Activated CD4-positive, CD25-positive, alpha-beta regulatory T cell (primary cell): ENCODE data around the gene AGPAT1.
"Not testable (repeated sequence)": the region's sequence is repeated elsewhere in the genome, so short reads cannot be mapped to it uniquely, and the experiment has no call there.

Source experiments
- DNase-seq, 4 experiments: peaks; one replicate each; lab custom pipeline; 2025; lab: John Stamatoyannopoulos, UW

The AGPAT1 gene

DNA sequence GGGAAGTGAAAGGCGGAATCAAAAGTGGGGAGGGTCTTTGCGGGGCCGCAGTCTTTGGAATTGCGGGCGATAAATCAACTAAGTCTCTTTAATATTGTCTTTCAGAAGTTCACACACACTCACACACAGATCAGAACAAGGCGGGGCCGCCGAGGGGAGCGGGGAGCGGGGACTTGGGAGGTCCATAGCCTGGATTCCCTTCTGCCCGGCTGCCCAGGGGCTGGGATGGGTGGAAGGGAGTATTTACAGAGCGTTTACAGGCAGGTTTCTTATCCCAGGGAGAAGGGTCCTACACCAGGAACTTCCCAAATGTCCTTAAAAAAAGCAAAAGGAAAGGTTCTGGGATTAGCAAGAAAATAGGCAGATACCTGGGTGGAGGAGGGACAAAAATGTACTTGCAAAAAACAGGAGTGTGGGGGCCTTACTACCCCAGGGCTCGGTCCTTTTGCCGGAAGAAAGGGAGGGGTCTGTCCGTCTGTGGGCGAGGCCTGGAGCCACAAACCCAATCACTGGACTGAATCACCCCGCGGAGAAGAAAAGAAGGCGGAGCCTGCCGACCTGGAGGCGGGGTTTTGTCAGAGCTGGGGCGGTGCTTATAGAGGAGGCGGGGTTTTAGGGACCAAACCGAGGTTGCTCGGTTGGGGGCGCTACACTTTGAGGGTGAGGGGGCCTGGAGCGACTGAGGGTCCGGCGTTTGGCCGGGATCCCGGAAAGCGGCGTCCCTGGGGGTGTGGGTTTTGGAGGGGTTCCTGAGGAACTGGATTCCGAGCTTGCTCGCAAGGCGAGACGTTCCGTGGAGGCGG, 27.4 kb downstream of the AGPAT1 start:
- peak; percentile 37 to 57 (median 40) for DNase-seq

DNA sequence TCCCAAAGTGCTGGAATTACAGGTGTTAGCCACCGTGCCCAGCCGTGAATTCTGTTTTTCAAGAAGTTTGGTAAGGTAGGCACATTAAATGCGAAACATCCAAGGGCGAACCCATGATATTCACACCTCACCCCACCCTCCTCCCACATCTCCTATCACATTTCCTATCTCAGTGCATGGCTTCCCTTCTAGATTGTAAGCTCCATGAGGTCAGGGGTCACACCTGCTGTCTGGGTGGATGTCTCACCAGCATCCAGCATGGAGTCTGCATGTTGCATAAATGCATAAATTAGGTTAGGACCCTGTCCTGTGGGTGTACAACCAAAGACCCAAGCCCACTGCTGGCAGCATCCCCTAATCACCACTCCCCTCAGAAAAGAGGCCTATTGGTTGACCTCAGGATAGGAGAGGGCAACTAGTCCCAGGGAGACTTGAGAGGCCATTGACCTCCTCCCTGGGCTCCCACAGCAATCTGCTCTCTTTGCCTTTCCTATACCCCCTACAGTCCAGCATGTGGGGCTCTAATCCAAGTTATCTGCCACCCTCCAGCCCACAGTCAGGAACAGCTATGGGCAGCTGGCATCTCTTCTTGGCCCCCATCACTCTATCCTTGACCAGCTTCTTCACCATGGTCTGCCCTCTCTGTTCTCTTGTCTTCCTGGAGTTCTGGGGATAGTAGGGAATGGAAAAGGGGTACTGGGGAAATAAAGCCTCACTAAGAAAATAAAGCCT, 28.3 kb downstream of the AGPAT1 start:
- DNase-seq = no peak

- no peak for DNase-seq
These were observed 29.2 kb downstream of the AGPAT1 start for GRCh38 chr6:32146687-32147086.

- DNase-seq = no peak
These were observed 29.6 kb downstream of the AGPAT1 start for GRCh38 chr6:32146287-32146686.

- DNase-seq = not testable (repeated sequence)
These were observed 31.6 kb downstream of the AGPAT1 start for GRCh38 chr6:32144238-32144637.

- no peak for DNase-seq
These were observed 35.4 kb downstream of the AGPAT1 start for GRCh38 chr6:32140420-32141046.

GRCh38 chr6:32139590-32139989, 36.3 kb downstream of the AGPAT1 start:
- DNase-seq = no peak

DNA sequence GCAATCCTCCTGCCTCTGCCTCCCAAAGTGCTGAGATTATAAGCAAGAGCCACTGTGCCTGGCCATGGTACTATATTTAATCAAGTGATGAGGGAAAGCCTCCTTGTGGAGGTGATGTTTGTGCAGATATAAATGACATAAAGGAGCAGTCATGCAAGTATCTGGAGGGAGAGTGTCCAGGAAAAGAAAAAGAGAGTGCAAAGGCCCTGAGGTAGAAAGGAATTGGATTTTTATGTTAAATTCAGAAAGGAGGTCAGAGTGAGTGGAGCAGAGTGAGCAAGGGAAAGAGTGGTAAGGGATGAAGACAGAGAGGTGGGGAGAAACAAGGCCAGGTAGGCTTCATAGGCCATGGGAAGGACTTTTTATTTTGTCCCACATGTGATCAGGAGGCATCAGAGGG, 38.4 kb downstream of the AGPAT1 start:
- no peak for DNase-seq

GRCh38 chr6:32133786-32134185, 42.1 kb downstream of the AGPAT1 start:
- DNase-seq = no peak

DNA sequence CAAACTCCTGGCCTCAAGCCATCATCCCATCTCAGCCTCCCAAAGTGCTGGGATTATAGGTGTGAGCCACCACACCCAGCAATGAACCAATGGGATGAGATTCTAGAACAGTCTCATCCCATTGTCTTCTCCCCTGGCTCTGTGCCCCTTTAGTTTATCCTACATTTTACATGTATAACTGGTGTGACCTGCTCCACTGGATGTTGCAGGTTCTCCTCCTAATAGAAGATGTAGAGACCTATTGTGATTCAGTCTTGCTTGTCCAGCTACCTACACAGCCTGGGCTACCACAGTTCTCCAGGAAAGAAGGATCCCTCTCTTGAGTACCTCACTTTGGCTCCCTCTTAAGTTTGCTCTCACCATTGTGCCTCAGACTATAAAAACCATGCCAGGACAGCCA, 43.8 kb downstream of the AGPAT1 start:
- no peak for DNase-seq

DNA sequence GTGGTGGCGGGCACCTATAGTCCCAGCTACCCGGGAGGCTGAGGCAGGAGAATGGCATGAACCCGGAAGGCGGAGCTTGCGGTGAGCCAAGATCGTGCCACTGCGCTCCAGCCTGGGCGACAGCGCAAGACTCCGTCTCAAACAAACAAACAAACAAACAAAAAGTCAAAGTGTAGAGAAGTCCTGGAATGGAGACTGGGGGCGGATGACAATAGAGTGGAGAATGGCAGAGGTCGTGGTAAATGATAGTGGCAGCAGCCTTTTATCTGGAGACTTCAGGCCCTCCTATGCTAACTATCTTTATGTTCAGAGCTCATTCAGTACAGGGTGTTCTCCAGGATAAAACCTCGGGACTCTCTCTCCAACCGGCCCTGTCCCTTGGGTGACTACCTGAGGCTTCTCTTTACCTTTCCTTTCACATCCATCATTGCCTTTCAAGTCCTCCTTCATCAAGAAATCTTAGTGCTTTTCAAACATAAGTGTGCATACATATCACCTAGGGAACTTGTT, 44.4 kb downstream of the AGPAT1 start:
- no peak for DNase-seq

DNA sequence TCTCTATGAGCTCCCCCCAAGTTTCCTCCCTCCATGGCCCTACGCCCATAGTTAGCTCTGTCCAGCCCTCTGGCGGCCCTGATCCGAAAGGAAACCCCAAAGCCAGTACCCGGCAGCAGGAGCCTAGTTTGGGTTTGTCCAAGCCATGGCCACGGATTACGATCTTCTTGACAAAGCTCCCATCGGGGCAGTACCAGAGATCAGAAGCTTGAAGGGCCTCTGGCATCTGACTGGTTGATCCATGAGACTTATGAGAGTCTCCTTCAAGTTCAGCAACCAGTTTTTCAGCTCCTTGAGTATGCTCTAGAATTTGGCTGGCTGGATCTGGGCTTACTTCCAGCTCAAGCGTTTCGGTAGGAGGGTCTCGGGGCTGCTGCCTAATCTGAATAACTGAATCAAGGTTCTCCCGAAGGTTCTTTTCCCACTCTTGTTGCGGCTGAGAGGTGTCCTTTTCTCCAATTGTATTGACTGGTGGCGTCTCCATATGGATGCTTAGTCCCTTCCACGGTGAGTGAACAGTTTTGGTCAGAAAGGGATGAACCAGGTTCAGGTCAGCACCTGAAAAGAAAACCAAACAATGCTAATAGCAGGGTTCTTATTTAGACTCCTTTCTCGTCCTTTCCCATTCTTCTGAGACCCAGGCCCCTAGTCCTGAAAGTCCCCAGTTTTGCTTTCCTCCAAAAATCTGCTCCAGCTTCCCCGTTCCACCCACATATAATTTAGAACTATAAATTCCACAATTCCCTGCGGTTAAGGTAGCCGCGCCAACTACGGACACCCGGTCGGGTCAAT, 46.4 kb downstream of the AGPAT1 start:
- DNase-seq = no peak

GRCh38 chr6:32128751-32129296, 47.1 kb downstream of the AGPAT1 start:
- DNase-seq = no peak

DNA sequence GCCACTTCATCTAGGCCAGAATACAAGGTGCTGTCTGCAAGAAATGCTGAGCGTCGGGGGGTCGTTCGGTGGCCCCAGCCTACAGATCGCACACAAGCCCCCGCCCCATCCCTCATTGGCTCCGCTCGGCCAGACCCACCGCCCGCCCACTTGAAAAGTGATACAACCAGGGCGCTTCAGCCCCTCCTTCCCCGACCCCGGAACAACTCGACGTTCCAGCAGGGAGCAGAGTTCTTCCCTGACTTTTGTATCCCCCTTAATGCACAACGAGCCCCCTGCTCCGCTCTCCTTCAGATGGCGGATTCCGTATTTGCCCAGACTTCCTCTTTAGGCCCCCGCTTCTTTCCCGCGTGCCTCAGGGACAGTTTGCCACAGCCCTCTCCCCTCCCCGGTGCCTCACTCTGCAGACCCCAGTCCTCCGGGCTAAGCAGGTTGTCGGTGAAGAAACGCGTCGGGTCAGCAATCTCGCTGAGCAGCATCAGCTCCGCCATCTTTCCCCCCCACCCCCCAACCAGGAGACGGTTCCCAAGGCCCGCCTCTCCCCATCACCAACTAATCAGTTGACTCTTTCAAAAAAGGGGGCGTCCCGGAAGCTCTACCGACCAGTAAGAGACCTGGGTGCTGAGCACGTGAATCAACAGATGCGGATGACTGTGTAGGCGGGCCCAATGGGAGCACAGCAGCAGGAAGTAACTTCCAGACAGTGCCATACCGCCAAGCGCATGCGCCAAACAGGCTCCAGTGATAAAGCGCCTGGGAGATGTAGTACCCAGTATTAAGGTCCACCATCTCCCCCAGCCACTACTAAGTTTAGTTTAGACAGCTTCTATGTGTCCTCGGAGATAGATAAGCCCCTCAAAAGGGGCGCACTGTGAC, 47.9 kb downstream of the AGPAT1 start, which contains the start of gene ATF6B:
Gene ATF6B, minus strand, starts transcription at position 530 of the 876 bp plus-strand sequence. Its CDS starts 39 bp downstream, at position 491.
- peak; percentile 83 to 95 (median 92) for DNase-seq

DNA sequence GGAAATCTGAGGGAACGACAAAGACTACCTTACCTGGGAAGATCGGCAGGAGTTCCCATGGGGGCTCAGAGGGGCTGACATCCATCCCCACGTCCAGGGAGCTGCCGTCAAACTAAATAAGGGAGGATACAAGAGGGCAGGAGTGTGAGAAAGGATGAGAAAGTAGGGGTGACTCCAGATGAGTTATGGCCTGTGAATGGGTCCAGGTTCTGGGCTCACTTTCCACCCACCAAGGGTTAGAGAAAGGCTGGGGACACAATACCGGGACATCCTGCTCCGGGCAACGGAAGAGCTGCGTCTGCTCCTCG, 48.5 kb downstream of the AGPAT1 start:
- DNase-seq = no peak

DNA sequence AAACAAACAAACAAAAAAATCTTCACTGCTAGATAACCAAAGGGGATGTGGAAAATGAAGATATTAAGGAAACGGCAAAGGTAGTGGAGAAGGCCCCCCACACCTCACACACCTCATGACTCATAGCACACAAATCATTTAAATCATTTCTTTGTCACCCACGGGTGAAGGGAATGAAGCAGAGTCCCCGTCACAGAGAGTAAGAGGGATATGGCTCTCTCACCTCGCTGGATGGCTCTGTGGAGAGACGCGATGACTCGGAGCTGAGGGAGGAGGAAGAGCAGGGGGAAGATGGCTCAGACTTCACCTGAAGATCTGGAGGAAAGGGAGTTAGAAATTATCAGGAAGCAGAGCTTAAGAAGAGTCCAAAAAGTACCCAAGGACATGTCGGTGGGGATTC, 49.0 kb downstream of the AGPAT1 start:
- no peak for DNase-seq

DNA sequence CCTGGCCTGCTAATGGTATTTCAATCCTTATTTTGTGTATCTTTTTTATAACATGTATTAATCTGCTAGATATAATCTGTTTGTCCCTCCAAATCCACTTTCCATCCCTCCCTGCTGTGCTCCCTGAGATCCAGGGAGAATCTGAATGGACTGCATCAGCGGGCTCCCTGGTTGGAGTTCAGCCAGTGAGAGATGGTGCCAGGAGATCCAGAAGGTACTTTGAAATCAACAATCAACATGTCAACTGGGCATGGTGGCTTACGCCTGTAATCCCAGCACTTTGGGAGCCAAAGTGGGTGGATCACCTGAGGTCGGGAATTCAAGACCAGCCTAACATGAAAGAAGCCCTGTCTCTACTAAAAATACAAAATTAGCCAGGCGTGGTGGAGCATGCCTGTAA, 52.2 kb downstream of the AGPAT1 start:
- DNase-seq = no peak

DNA sequence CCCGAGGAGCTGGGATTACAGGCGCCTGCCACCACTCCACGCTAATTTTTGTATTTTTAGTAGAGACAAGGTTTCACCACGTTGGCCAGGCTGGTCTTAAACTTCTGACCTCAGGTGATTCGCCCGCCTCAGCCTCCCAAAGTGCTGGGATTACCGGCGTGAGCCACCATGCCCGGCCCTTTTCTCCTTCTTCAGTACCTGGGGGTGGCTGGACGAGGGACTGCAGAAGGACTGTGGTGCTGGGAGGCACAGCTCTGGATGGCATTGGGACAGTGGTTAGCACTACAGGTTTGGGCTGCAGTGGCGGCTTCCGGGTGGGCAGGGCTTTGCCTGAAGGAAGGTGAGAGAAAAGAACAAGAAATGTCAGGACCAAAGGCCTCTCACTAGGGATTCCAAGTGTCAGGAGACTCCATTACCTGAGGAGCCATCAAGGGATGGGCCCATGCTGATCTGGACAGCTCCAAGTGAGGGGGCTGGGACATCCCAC, 55.3 kb downstream of the AGPAT1 start:
- DNase-seq = no peak

- DNase-seq = peak; percentile 35 to 49 (median 42)
These were observed 56.9 kb downstream of the AGPAT1 start for GRCh38 chr6:32118782-32119628.
